LNCaP clone FGC (cell line): Measurements from ENCODE around the gene WHRN.

Source experiments
- DNase-seq: peaks from one replicate; pipeline ENCODE4 v3.0.0-alpha.2; 2011; ENCODE audit warnings: low read depth
- H3K4me3 ChIP-seq: 2 replicates; pipeline ENCODE4 v1.5.1; 2011; ENCODE audit warnings: mild to moderate bottlenecking, low read depth, low read length, control low read depth
- TF ChIP-seq, protein P1 (sequence below): IDR thresholded peaks from 2 replicates; pipeline ENCODE4 v1.5.1; 2012; ENCODE audit warnings: mild to moderate bottlenecking; ENCODE audit not compliant: control insufficient read depth, insufficient read depth; ENCODE audit errors: extremely low read depth

The WHRN gene

DNA sequence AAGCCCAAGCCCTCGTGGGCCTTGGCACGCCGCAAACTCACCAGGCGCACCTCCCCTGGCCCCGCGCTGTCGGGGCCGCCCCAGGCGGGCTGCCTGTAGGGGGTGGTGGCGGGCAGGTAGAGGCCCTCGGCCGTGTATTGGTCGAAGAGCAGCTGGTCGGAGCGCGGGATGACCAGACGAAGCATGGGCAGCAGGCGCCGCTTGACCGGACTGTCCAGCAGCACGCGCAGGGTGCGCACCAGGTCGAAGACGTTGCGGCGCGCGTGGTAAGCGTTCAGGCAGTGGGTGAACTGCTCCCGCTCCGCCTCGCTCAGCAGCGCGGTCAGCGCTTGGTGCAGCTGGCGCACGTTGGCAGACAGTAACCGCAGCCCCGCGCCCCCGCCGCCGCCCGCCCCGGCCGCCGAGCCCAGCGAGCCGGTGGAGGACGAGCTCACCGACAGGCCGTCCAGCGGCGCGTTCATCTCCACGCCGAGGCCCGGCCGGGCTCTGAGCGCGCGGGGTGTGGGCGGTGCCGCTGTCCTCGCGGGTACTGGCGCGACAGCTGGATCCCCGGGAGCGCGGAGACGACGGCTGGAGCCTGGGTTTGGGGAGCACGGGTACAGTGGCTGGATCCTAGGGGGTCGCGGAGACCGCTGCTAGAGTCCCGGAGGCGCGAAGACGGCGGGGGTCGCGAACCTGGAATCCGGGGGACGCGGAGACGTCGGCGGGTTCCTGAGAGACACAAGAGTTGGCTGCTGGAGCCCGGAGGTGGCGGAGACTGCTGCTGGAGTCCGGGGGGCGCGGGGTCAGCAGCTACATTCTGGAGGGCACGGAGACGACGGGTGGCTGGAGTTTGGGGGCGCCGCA lies 709 bp downstream of the WHRN start:
- no peak for DNase-seq
- peak overlapping the region; percentile 78 for H3K4me3 ChIP-seq
- TF ChIP-seq, protein P1, sequence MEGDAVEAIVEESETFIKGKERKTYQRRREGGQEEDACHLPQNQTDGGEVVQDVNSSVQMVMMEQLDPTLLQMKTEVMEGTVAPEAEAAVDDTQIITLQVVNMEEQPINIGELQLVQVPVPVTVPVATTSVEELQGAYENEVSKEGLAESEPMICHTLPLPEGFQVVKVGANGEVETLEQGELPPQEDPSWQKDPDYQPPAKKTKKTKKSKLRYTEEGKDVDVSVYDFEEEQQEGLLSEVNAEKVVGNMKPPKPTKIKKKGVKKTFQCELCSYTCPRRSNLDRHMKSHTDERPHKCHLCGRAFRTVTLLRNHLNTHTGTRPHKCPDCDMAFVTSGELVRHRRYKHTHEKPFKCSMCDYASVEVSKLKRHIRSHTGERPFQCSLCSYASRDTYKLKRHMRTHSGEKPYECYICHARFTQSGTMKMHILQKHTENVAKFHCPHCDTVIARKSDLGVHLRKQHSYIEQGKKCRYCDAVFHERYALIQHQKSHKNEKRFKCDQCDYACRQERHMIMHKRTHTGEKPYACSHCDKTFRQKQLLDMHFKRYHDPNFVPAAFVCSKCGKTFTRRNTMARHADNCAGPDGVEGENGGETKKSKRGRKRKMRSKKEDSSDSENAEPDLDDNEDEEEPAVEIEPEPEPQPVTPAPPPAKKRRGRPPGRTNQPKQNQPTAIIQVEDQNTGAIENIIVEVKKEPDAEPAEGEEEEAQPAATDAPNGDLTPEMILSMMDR: no peak

DNA sequence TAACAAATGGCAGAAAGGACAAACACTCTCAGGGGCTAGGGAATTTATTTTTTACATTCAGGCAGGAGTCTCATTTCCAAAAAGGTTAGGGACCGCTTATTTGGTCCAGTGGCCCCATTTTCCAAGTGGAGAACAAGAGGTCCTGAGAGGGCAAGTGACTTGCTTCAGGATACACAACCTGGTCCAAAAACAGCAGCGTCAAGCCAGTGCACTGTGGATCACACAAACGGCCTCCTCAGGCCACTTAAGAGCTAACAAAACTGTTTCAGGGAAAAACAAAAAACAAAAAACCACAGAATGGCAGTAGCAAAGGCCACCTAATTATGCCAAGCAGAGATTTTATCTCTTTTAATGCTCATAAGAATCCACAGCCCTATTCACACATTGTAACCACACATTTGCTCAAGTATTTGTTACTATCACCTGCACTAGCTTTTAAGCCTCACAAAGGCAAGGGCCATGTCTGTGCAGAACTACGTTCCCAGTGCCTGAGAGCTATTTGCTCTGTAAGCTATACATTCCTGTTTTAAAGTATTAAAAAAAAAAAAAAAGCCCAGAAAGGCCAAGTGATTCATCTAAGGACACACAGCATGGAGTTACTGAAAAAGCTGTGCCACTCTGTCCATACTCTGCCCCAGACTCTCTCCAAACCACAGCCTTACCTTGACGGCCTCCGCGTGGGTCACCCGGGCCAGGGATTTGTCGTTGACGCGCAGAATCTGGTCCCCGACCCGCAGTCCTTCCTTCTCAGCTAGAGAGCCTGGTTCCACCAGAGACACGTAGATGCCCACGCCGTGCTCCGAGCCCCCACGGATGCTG lies 1.5 kb downstream of the WHRN start:
- H3K4me3 ChIP-seq: no peak overlapping the region
- DNase-seq: no peak
- TF ChIP-seq, protein P1: no peak

DNA sequence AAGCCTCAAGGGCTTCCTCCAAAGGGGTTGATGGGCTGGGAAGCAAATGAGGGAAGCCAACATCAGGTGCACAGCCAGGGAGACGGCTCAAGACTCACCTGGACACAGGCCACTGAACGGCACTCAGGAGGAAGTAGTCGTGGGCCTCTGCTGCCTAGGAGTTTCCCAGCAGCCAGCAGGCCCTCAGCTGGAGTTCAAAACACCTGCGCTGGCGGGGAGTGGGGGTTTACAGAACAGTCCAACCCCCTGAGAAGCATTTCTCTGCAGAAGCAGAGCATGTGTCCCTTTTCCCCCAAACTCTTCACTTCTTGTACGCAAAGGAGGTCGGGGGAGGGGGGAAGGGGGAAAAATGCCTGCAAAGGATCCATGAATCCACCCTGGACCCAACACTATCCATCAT lies 2.3 kb downstream of the WHRN start:
- DNase-seq: no peak
- H3K4me3 ChIP-seq: no peak overlapping the region
- TF ChIP-seq, protein P1: no peak

DNA sequence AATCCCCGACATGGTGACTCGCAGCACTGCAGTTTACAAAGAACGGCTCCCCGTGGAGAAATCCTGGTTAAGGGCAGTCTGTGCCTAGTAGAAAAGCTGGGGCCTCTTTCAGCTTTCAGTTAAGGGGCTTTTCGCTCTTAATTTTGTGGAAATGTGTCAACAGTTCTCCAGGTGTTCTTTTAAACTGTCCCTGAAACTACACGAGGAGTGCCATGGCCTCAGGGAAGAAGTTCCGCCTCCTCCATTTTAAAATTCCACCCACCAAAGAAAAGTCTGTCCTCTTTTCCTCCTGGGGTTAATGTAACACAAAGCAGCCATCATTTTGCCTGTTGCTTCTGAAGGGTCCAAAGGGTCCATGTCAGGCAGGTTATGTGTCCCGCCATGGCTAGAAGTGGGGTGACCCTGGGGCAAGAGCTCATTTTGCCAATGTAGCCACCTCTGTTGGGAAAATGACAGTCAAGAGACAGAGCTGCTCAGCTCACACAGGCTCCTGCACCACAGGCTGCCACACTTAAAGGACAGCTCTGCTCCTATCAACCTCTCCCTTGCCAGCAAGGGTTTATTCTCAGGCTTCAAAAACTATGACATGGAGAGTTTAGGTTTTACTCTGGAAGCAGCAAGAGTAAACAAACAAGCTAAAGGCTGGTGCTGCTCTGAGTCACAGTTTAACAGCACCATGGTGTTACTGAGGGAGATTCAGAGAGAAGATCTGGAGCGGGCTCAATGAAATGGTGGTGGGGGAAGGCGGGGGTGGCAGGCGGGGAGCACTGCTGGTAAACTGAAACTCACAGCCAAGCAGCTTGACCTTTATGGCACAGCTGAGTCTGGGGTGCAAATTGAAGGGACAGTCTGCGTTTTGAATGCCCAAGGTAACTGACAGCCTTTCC lies 3.2 kb downstream of the WHRN start:
- no peak overlapping the region for H3K4me3 ChIP-seq
- TF ChIP-seq, protein P1: no peak
- DNase-seq: no peak

DNA sequence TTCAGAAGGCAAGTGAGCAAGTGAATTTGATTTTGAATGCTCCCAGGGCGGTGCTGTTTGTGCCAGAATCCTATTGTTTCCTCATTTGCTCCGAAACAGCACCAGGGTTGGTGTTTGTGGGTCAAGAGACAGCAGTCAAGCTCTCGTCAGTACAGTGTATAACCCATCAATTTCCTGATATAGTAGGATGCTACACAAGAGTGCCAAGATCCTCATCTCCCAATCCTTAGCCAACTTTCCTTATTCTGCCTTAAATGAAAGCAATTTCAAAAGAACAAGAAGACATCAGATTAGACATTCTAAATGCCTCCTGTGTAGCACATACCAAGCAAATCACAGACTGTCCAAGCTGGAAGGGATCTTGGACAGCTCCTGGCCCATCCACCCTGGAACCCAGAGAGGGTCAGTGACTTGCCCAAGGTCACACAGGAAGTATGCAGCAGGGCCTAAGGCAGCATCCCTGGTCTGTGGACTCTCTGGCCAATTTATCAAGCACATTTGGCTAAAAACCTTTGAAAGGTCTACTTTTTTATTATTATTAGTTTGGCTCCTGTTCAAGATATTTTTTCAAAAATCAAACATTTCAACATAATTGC lies 4.5 kb downstream of the WHRN start:
- H3K4me3 ChIP-seq: no peak overlapping the region
- TF ChIP-seq, protein P1: no peak
- DNase-seq: no peak
